Breast epithelium (tissue), 3 donors: ENCODE results near the gene SLX4.

Experiments used
- POLR2A ChIP-seq: fragments of 450-650 bp; IDR thresholded peaks from one replicate; pipeline ENCODE4 v1.6.1; 2016; ENCODE audit warnings: antibody characterized with exemption, mild to moderate bottlenecking, moderate library complexity
- POLR2AphosphoS5 ChIP-seq, 3 donors: sonication (generic); formaldehyde crosslinking; IDR thresholded peaks; one replicate each; pipeline ENCODE4 v1.6.1; 2017; ENCODE audit warnings: antibody characterized with exemption in 3 of 3

GRCh38 chr16:3618769-3619141 lies 7.3 kb upstream of the SLX4 start:
- no peak for TF ChIP-seq POLR2A
- no peak for TF ChIP-seq POLR2AphosphoS5 (IDR thresholded peaks at IDR 0.05)
